Naive B cell (primary cell): ENCODE measurements around the gene SH2D3A. TPM values are rescaled to one million over a fixed set of nuclear protein-coding genes. Genes with fewer than 3 reads are reported as not detected.
"Not testable (repeated sequence)": the region's sequence is repeated elsewhere in the genome, so short reads cannot be mapped to it uniquely, and the experiment has no call there.

Source experiments
- ATAC-seq, 2 donors: fragments of 150-1000 bp; cut with Tn5 transposase; 2 replicates each; pipeline ENCODE4 v1.10.0; 2021; ENCODE audit warnings: low read depth in 2 of 2, mild to moderate bottlenecking in 2 of 2, moderate library complexity in 2 of 2
- DNase-seq: peaks from one replicate; pipeline ENCODE4 v3.0.0; 2022
- H3K27ac Mint-ChIP-seq, 6 donors: one replicate each; pipeline ENCODE4 v1.8.0; 2020 to 2022; ENCODE audit warnings: mild to moderate bottlenecking in 6 of 6, mixed read lengths in 6 of 6, moderate library complexity in 5 of 6, inconsistent platforms in 2 of 6
- H3K27me3 Mint-ChIP-seq, 3 donors: one replicate each; pipeline ENCODE4 v1.8.0; 2021 to 2022; ENCODE audit warnings: mixed read lengths in 3 of 3, mild to moderate bottlenecking in 1 of 3
- H3K36me3 Mint-ChIP-seq, 2 donors: one replicate each; pipeline ENCODE4 v1.8.0; 2020 to 2022; ENCODE audit warnings: mixed read lengths in 2 of 2, inconsistent platforms in 1 of 2, mild to moderate bottlenecking in 1 of 2
- H3K4me1 Mint-ChIP-seq, 3 donors: one replicate each; pipeline ENCODE4 v1.8.0; 2020 to 2022; ENCODE audit warnings: mixed read lengths in 3 of 3, inconsistent platforms in 1 of 3, mild to moderate bottlenecking in 1 of 3, moderate library complexity in 1 of 3
- H3K4me3 Mint-ChIP-seq, 8 donors: one replicate each; pipeline ENCODE4 v1.8.0; 2020 to 2022; ENCODE audit warnings: mild to moderate bottlenecking in 8 of 8, mixed read lengths in 8 of 8, moderate library complexity in 8 of 8, inconsistent platforms in 2 of 8
- H3K9me3 Mint-ChIP-seq, 7 donors: one replicate each; pipeline ENCODE4 v1.8.0; 2020 to 2022; ENCODE audit warnings: mixed read lengths in 7 of 7, mild to moderate bottlenecking in 5 of 7, inconsistent platforms in 2 of 7, moderate library complexity in 1 of 7
- polyA plus RNA-seq, 6 donors: library from polyadenylated mRNA; unstranded; fragments of 300-500 nt; fragmentation: Illumina TruSeq; gene quantifications; one replicate each; pipeline ENCODE4 v1.2.3, GENCODE V29; 2021; ENCODE audit warnings: low read depth in 6 of 6

Gene SH2D3A
- polyA plus RNA-seq, 6 donors from 2014 or later = 7.5 to 39.5 (median 22.3) TPM

GRCh38 chr19:6766357-6767080, 716 bp downstream of the SH2D3A start:
- Mint-ChIP-seq H3K9me3 (no peaks in the 10 kb centered on the region), H3K27ac (peak overlapping the region; percentile 92 to 98 (median 98)), H3K27me3 (no peaks in the 10 kb centered on the region), H3K36me3 (no peaks in the 10 kb centered on the region), H3K4me3 (peak overlapping the region; percentile 84 to 97 (median 90)), H3K4me1 (peaks cover 30 to 49% (median 31%) of the 10 kb centered on the region in 3 donors)
- ATAC-seq (no peak), DNase-seq (no peak)

- H3K4me1 Mint-ChIP-seq = peaks cover 26 to 46% (median 30%) of the 10 kb centered on the region in 3 donors
- no peaks in the 10 kb centered on the region for H3K9me3 Mint-ChIP-seq
- ATAC-seq (no peak), DNase-seq (no peak)
- H3K4me3 Mint-ChIP-seq = peak overlapping the region; percentile 84 to 97 (median 90)
- H3K36me3 Mint-ChIP-seq = no peaks in the 10 kb centered on the region
- H3K27me3 Mint-ChIP-seq = no peaks in the 10 kb centered on the region
- H3K27ac Mint-ChIP-seq = peak overlapping the region; percentile 61 to 98 (median 94)
Observed at GRCh38 chr19:6765738-6766356, 1.4 kb downstream of the SH2D3A start.

GRCh38 chr19:6762253-6762797, 4.9 kb downstream of the SH2D3A start:
- not testable (repeated sequence) for H3K9me3 Mint-ChIP-seq, H3K36me3 Mint-ChIP-seq, H3K27me3 Mint-ChIP-seq, H3K27ac Mint-ChIP-seq, H3K4me3 Mint-ChIP-seq, ATAC-seq, DNase-seq
- H3K4me1 Mint-ChIP-seq = peaks cover 23 to 33% (median 23%) of the 10 kb centered on the region in 3 donors

- Mint-ChIP-seq H3K27me3 (no peaks in the 10 kb centered on the region), H3K9me3 (no peaks in the 10 kb centered on the region), H3K4me1 (peaks cover 14 to 26% (median 20%) of the 10 kb centered on the region in 3 donors), H3K4me3 (no peak overlapping the region), H3K27ac (peak overlapping the region in 2 of 6 donors; percentile 10 to 15), H3K36me3 (no peaks in the 10 kb centered on the region)
- ATAC-seq = peak; percentile 28 to 42
- no peak for DNase-seq
Observed at GRCh38 chr19:6761053-6761676, 6.1 kb downstream of the SH2D3A start.

GRCh38 chr19:6760606-6761005, 6.6 kb downstream of the SH2D3A start:
- ATAC-seq = no peak
- Mint-ChIP-seq H3K27ac (no peak overlapping the region), H3K9me3 (no peaks in the 10 kb centered on the region), H3K27me3 (no peaks in the 10 kb centered on the region), H3K36me3 (no peaks in the 10 kb centered on the region), H3K4me1 (peaks cover 9 to 20% (median 18%) of the 10 kb centered on the region in 3 donors), H3K4me3 (no peak overlapping the region)
- DNase-seq = no peak

GRCh38 chr19:6754653-6755463, 12.4 kb downstream of the SH2D3A start:
- Mint-ChIP-seq H3K4me1 (peaks cover 27 to 32% (median 32%) of the 10 kb centered on the region in 3 donors), H3K9me3 (no peaks in the 10 kb centered on the region), H3K4me3 (peak overlapping the region in 2 of 8 donors; percentile 38 to 69), H3K36me3 (peaks cover 0 to 11% of the 10 kb centered on the region in 2 donors), H3K27ac (peak overlapping the region in 2 of 6 donors; percentile 38 to 60), H3K27me3 (no peaks in the 10 kb centered on the region)
- ATAC-seq = no peak
- no peak for DNase-seq

GRCh38 chr19:6754136-6754535, 13.1 kb downstream of the SH2D3A start:
- H3K4me3 Mint-ChIP-seq = peak overlapping the region in 1 of 8 donors; percentile 90
- ATAC-seq (no peak), DNase-seq (no peak)
- H3K4me1 Mint-ChIP-seq = peaks cover 27 to 32% (median 32%) of the 10 kb centered on the region in 3 donors
- no peaks in the 10 kb centered on the region for H3K9me3 Mint-ChIP-seq
- peaks cover 0 to 16% of the 10 kb centered on the region in 2 donors for H3K36me3 Mint-ChIP-seq
- H3K27me3 Mint-ChIP-seq = no peaks in the 10 kb centered on the region
- H3K27ac Mint-ChIP-seq = no peak overlapping the region

- DNase-seq (peak; percentile 81), ATAC-seq (peak; percentile 88 to 89)
- H3K27ac Mint-ChIP-seq = peak overlapping the region; percentile 28 to 97 (median 91)
- no peaks in the 10 kb centered on the region for H3K27me3 Mint-ChIP-seq
- peaks cover 27 to 29% (median 28%) of the 10 kb centered on the region in 3 donors for H3K4me1 Mint-ChIP-seq
- H3K4me3 Mint-ChIP-seq = peak overlapping the region; percentile 78 to 93 (median 88)
- no peaks in the 10 kb centered on the region for H3K9me3 Mint-ChIP-seq
- H3K36me3 Mint-ChIP-seq = peaks cover 0 to 16% of the 10 kb centered on the region in 2 donors
Observed at GRCh38 chr19:6753178-6754031, 13.8 kb downstream of the SH2D3A start.

- Mint-ChIP-seq H3K27me3 (no peaks in the 10 kb centered on the region), H3K9me3 (no peaks in the 10 kb centered on the region), H3K4me1 (peaks cover 21 to 23% (median 22%) of the 10 kb centered on the region in 3 donors), H3K27ac (peak overlapping the region in 3 of 6 donors; percentile 59 to 96 (median 90)), H3K4me3 (peak overlapping the region; percentile 42 to 93 (median 87)), H3K36me3 (peaks cover 0 to 16% of the 10 kb centered on the region in 2 donors)
- no peak for ATAC-seq
- DNase-seq = no peak
Observed at GRCh38 chr19:6752256-6753177, 14.7 kb downstream of the SH2D3A start.

- H3K4me3 Mint-ChIP-seq = no peak overlapping the region
Observed at GRCh38 chr19:6751189-6751588, 16.0 kb downstream of the SH2D3A start.

GRCh38 chr19:6750062-6750461, 17.2 kb downstream of the SH2D3A start:
- Mint-ChIP-seq H3K27me3 (no peaks in the 10 kb centered on the region), H3K9me3 (no peaks in the 10 kb centered on the region), H3K36me3 (peaks cover 0 to 26% of the 10 kb centered on the region in 2 donors), H3K4me1 (peaks cover 15 to 21% (median 18%) of the 10 kb centered on the region in 3 donors), H3K4me3 (peak overlapping the region in 1 of 8 donors; percentile 44), H3K27ac (no peak overlapping the region)
- no peak for ATAC-seq
- no peak for DNase-seq

More at GRCh38 chr19:6751189-6751588, 16.0 kb downstream of the SH2D3A start:
- peaks cover 15 to 20% (median 18%) of the 10 kb centered on the region in 3 donors for H3K4me1 Mint-ChIP-seq
- H3K9me3 Mint-ChIP-seq = no peaks in the 10 kb centered on the region
- no peaks in the 10 kb centered on the region for H3K27me3 Mint-ChIP-seq
- H3K36me3 Mint-ChIP-seq = peaks cover 0 to 16% of the 10 kb centered on the region in 2 donors
- DNase-seq (no peak), ATAC-seq (no peak)
- peak overlapping the region in 1 of 6 donors; percentile 59 for H3K27ac Mint-ChIP-seq
